GM06990 (cell line): Measurements from ENCODE around the gene PBX2.

Experiments
- DNase-seq: peaks from one replicate; pipeline ENCODE4 v3.0.0-alpha.2; 2011; ENCODE audit not compliant: insufficient read length; ENCODE audit errors: extremely low read depth
- H3K27me3 ChIP-seq: replicated peaks from 2 replicates; pipeline ENCODE4 v1.6.0; 2011; ENCODE audit warnings: low read length; ENCODE audit not compliant: control insufficient read depth, insufficient read depth
- H3K36me3 ChIP-seq: 2 replicates; pipeline ENCODE4 v1.5.1; 2011; ENCODE audit warnings: low read length; ENCODE audit not compliant: control insufficient read depth, insufficient read depth
- H3K4me3 ChIP-seq: replicated peaks from 2 replicates; pipeline ENCODE4 v1.5.1; 2011; ENCODE audit warnings: low read depth, mild to moderate bottlenecking, control low read depth, low read length
- TF ChIP-seq, protein P1 (sequence below): IDR thresholded peaks from 2 replicates; pipeline ENCODE4 v1.5.1; 2011; ENCODE audit warnings: low read length, control low read depth, mild to moderate bottlenecking, inconsistent platforms; ENCODE audit not compliant: insufficient read depth, poor library complexity, severe bottlenecking

PBX2 gene

DNA sequence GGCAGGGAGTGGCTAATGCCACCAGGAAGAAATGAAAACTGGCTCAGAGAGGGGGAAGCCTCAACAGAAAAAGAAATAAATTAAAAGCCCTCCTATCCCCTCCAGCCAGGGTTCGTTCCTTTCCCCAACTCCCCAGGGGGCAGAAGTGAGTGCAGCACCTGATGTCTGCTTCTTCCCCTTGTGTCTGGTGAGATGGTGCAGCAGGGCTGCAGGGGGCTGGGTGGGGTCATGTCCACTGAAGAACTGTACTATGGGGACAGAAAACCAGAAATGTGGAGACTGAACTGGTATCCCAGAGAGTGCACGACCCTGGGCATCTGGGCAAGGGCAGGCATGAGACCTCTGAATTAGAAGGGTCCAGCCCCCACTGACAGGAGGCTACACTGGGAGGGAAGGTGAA is 21.7 kb downstream of the PBX2 start:
- TF ChIP-seq, protein P1, sequence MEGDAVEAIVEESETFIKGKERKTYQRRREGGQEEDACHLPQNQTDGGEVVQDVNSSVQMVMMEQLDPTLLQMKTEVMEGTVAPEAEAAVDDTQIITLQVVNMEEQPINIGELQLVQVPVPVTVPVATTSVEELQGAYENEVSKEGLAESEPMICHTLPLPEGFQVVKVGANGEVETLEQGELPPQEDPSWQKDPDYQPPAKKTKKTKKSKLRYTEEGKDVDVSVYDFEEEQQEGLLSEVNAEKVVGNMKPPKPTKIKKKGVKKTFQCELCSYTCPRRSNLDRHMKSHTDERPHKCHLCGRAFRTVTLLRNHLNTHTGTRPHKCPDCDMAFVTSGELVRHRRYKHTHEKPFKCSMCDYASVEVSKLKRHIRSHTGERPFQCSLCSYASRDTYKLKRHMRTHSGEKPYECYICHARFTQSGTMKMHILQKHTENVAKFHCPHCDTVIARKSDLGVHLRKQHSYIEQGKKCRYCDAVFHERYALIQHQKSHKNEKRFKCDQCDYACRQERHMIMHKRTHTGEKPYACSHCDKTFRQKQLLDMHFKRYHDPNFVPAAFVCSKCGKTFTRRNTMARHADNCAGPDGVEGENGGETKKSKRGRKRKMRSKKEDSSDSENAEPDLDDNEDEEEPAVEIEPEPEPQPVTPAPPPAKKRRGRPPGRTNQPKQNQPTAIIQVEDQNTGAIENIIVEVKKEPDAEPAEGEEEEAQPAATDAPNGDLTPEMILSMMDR, result no peak
- Histone ChIP-seq H3K4me3 (no peak overlapping the region), H3K27me3 (no peaks in the 10 kb centered on the region), H3K36me3 (peaks cover 19% of the 10 kb centered on the region)
- DNase-seq, result no peak

DNA sequence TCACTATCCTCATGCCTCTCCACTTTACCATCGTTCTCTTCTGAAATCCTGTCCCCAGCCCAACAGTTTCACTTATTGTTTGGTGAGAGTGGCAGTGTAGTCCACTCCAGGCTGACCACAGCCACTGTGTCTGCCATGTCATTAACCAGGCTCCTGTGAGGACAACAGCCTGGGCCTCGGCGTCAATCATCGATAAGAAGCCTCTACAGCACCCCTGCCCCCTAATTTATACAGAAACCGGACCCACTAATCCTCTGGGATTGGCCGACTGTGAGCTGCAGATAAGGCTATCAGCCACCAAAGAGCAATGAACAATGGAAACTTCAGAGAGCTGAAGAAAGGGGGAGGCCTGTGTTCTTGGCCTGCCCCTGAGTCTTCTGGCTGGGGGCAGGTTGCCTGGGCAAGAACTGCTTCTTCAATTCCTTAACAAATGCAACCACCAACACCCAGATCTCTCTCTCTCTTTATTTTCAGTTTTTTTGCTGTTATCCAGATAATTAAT is 22.2 kb downstream of the PBX2 start:
- Histone ChIP-seq H3K36me3 (peaks cover 19% of the 10 kb centered on the region), H3K4me3 (no peak overlapping the region), H3K27me3 (no peaks in the 10 kb centered on the region)
- DNase-seq, result no peak
- TF ChIP-seq, protein P1, result no peak

- Histone ChIP-seq H3K27me3 (no peaks in the 10 kb centered on the region), H3K36me3 (peaks cover 19% of the 10 kb centered on the region)
- TF ChIP-seq, protein P1, result no peak
Observed at GRCh38 chr6:32167154-32167760, 22.7 kb downstream of the PBX2 start.

DNA sequence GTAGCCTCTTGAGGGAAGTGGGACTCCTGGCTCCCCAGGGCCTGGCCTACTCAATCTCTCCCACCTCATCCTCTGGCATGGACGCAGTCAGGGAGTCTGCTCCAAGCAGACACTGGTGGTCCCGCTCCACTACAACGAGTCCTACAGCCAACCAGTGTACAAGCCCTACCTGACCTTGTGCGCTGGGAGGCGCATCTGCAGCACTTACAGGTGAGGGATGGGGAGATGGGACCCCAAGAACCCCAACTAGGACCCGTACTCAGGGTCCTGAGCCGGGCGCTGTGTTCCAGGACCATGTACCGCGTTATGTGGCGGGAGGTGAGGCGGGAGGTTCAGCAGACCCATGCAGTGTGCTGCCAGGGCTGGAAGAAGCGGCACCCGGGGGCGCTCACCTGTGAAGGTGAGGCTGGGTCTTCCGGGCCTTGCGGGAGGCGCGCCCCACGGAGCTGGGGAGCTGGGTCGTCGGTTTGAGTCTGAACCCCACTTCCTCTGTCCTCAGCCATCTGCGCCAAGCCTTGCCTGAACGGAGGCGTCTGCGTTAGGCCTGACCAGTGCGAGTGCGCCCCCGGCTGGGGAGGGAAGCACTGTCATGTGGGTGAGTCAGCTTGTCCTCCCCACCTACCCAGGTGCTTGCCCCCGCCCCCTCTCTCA is 23.5 kb downstream of the PBX2 start:
- Histone ChIP-seq H3K27me3 (no peaks in the 10 kb centered on the region), H3K4me3 (no peak overlapping the region), H3K36me3 (peaks cover 19% of the 10 kb centered on the region)
- TF ChIP-seq, protein P1, result no peak
- no peak for DNase-seq

More at GRCh38 chr6:32167154-32167760, 22.7 kb downstream of the PBX2 start:
- H3K4me3 ChIP-seq, result no peak overlapping the region
- no peak for DNase-seq

DNA sequence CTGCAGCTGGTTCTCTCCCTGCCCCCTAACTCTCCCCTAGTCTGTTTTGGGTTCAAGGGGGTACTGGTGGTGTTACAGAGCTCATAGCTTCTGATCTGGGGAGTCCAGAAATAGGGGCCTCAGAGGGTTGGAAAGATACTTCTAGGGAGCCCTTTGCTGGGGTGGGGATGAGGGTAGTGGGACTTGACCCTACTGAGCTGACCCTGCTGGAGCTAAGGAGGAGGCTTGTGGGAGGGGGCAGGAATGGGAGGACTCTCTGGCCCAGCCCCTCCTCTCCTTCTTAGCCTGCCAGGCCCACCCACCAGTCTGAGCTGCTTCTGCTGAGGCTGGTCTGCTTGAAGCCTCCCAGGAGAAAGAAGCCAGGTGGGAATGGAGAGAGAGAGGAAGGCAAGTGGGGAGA is 25.7 kb downstream of the PBX2 start, which contains the start of gene EGFL8:
Gene EGFL8, plus strand, starts transcription at position 301 of the 400 bp plus-strand sequence. CDS start 1,571 bp downstream, outside the sequence.
- no peaks in the 10 kb centered on the region for H3K27me3 ChIP-seq
- no peak within 1 kb of the TSS for H3K4me3 ChIP-seq
- no peak for DNase-seq
- TF ChIP-seq, protein P1, result no peak
- H3K36me3 ChIP-seq, result peaks cover 5% of the 10 kb centered on the region
